SH-SY5Y (cell line): ENCODE measurements around the gene SMAD4.

Experiments
- GATA2 ChIP-seq: IDR thresholded peaks from 2 replicates; pipeline ENCODE4 v1.6.1; 2011; ENCODE audit warnings: mild to moderate bottlenecking, low read depth, low read length
- GATA3 ChIP-seq: IDR thresholded peaks from 2 replicates; pipeline ENCODE4 v1.6.1; 2011; ENCODE audit warnings: low read depth, mild to moderate bottlenecking, low read length, moderate library complexity

Gene SMAD4

DNA sequence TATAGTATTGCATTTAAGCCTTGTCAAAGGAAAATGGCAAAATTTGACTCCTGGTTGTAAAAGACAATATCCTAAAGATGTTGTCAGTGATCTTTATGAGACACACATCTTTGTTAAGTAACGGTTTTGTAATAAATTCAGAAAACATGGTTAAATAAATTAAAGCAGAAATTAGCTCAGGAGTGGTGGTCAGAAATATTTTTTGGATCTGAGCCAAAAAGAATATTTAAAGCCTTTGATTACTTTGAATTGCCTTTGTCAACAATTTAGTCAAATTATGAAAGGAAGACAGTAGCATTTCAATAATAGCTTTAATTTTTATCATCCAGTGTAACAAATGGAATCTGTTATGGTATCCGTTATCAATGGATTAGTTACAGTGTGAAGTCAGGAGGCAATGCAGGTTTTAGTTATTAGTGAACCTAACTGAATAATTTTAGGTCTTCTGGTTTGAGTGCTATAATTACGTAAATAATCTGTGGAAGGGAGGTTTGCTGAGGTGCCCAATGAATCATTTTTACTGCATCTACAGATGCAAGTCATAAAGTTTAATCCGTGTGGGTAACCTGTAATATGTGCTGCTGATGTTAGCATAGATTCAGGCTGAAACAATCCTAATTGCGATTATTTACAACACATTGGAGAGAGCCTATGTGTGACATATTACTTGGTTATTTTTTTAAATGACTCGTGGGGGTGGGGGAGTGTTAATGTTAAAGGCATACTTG is 42.7 kb downstream of the SMAD4 start:
- TF ChIP-seq GATA3, result no peak
- TF ChIP-seq GATA2, result no peak

DNA sequence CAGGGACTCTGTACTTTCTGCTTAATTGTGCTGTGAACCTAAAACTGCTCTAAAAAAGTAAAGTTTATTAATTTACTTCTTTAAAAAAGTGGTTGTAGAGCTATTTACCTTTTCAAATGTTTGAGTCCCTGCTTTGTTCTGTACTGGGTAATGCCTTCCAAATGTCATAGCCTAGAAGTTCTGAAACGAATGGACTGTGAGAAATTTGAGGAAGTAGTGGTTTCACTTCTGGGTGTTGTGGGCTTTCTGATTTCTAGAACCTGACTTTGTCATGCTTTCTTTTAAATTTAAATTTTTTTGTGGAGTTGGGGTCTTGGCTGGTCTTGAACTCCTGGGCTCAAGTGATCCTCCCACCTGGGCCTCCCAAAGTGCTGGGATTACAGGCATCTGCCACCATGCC is 44.6 kb downstream of the SMAD4 start:
- no peak for TF ChIP-seq GATA3
- no peak for TF ChIP-seq GATA2

GRCh38 chr18:51076503-51076902 is 46.5 kb downstream of the SMAD4 start:
- TF ChIP-seq GATA3, result no peak
- TF ChIP-seq GATA2, result no peak

DNA sequence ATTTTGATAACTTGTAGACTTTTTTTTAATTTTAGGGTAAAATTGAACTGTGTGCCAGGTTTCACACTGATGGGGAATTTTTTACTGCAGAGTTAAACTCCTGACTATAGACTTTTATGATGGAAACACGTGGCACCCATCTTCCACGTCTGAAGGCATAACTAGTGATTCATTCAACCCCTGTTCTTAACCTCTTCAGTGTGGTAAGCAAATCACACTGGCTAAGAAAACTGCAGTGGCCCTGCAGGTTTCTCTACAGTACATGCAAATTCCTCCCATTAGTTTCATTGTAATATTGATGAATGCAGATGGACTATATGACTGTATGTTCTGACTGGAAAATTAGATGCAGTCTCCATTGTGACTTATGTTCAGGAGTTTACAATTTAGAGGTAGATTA is 47.2 kb downstream of the SMAD4 start:
- TF ChIP-seq GATA3 (no peak), GATA2 (no peak)

- no peak for TF ChIP-seq GATA2
- TF ChIP-seq GATA3, result no peak
Observed at GRCh38 chr18:51078026-51078425, 48.0 kb downstream of the SMAD4 start.

GRCh38 chr18:51082571-51083267 is 52.7 kb downstream of the SMAD4 start:
- TF ChIP-seq GATA3 (no peak), GATA2 (no peak)

DNA sequence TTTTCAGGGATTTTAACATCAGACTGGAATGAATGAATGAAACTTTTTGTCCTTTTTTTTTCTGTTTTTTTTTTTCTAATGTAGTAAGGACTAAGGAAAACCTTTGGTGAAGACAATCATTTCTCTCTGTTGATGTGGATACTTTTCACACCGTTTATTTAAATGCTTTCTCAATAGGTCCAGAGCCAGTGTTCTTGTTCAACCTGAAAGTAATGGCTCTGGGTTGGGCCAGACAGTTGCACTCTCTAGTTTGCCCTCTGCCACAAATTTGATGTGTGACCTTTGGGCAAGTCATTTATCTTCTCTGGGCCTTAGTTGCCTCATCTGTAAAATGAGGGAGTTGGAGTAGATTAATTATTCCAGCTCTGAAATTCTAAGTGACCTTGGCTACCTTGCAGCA is 53.4 kb downstream of the SMAD4 start:
- no peak for TF ChIP-seq GATA2
- no peak for TF ChIP-seq GATA3

DNA sequence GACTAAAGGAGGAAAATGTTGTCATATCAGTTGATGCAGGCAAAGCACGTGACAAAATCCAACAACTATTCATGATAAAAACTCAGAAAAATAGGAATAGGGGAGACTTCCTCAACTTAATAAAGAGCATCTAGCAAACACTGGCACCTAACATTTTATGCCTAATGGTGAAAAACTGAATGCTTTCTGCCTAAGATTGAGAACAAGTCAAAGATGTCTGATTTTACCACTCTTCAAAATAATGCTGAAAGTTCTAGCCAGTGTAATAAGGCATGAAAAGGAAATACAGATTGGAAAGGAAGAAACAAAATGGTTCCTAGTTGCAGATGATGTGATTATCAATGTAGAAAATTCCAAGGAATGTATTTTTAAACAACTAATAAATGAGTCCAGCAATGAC is 58.4 kb downstream of the SMAD4 start:
- TF ChIP-seq GATA3 (no peak), GATA2 (no peak)

- TF ChIP-seq GATA2, result no peak
- no peak for TF ChIP-seq GATA3
Observed at GRCh38 chr18:51089691-51090090, 59.7 kb downstream of the SMAD4 start.

DNA sequence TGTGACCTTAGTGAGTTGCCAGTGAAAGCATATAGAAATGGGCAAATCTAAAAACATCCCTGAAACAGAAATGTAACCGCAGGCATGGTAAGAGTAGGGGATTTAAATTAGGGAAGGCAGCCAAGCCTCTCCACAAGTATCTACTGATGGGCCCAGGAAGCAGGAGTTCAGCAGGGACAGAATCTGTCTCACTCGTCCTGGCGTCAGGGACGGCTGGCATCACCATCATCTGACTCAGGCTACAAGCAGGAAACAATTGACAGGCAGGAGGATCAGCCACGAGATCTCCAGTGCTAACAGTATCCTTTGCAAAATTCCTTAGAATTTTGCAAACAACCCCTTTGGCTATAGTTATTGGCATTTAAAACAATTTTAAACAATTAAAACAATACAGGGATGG is 61.3 kb downstream of the SMAD4 start:
- TF ChIP-seq GATA2 (no peak), GATA3 (no peak)

DNA sequence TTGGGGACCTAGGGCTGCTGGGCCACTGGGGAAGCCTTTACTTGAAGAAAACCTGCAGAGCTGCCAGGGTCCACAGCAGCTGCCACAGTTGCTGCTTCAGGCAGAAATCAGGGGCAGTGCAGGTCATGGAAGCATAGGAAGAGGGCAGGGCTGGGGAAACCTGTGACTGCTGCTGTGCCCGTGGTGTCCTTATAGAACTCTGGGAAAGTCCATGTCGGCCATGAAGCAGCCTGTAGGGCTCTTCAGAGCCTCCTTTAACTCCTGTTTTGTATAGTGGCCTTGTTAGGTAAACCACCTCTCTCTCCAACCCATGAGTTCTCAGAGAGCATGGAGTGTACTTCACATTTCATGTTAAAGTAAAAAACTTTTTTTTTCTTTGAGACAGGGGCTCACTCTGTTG is 62.1 kb downstream of the SMAD4 start:
- TF ChIP-seq GATA2 (no peak), GATA3 (no peak)

DNA sequence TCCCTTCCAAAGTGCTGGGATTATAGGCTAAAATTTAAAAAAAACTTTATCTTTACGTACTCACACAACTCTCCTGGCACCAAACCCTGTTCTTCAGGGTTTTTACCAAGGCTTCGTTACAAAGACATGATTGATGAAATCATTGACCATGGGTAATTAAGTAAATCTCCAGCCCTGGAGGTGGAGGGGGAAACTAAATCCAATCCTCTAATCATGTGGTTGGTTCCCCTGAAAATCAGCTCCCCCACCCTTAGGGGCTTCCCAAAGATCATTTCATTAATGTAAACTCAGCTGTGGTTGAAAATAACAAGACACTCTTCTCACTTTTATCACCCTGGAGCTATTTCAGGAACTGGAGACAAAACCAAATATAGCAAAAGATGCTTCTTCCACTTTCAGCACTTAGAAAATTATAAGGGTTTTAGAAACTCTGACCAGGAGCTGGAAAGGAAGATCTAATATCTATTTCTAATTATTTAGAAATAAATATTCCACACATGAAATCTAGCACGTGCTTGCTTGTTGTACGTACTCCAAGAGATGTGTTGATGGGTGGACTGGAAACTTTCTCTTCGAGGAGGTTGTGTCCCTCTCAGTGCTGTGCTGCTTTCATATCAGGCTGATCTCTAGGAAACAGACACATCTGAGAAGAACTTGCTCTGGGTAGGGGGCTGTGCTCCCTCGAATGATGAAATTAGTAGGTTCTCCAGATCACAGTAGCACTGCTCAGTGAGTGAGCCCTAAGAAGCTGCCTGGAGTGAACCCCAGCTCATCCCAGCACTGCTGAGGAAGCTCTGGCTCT is 67.2 kb downstream of the SMAD4 start:
- TF ChIP-seq GATA2 (no peak), GATA3 (no peak)

DNA sequence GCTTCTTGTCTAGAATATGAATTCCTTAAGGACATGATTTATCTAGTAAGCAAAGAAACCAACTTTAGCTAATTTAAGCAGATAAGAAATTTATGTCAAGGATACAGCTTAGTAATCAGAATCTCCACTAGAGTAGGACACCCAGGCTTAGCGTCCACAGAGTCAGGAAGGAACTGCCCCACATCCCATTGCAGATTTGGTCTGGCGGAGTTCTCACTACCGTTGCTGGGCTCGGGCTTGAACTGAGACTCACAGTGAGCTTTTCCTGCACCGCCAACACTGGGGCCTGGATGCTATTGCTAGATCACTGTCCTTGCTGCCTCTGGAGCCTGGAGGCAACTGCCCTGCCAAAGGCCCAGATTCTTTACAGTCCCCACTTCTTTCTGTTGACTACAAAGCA is 68.1 kb downstream of the SMAD4 start:
- TF ChIP-seq GATA2 (no peak), GATA3 (no peak)

GRCh38 chr18:51098513-51098912 is 68.5 kb downstream of the SMAD4 start:
- TF ChIP-seq GATA3 (no peak), GATA2 (no peak)

GRCh38 chr18:51100385-51101120 is 70.5 kb downstream of the SMAD4 start:
- TF ChIP-seq GATA2, result no peak
- TF ChIP-seq GATA3, result no peak
